Colonic mucosa (tissue), 4 donors: ENCODE data around the gene CAPN5. TPM values are rescaled to one million over a fixed set of nuclear protein-coding genes. Genes with fewer than 3 reads are reported as not detected.

Experiments
- DNase-seq: peaks from one replicate; pipeline ENCODE4 v3.0.0-alpha.2; 2020
- H3K27ac ChIP-seq: fragments of 200-600 bp; one replicate; pipeline ENCODE4 v1.8.0; 2021
- H3K27me3 ChIP-seq: fragments of 200-600 bp; one replicate; pipeline ENCODE4 v1.8.0; 2021
- H3K36me3 ChIP-seq: fragments of 200-600 bp; one replicate; pipeline ENCODE4 v1.8.0; 2021
- H3K4me1 ChIP-seq: fragments of 200-600 bp; one replicate; pipeline ENCODE4 v1.8.0; 2021; ENCODE audit warnings: mild to moderate bottlenecking
- H3K4me3 ChIP-seq: fragments of 200-600 bp; one replicate; pipeline ENCODE4 v1.8.0; 2021
- H3K9ac ChIP-seq, 2 donors: one replicate each; pipeline ENCODE4 v1.7.0; 2013; ENCODE audit warnings: control low read depth in 2 of 2, low read depth in 2 of 2, low read length in 2 of 2
- H3K9me3 ChIP-seq: fragments of 200-600 bp; one replicate; pipeline ENCODE4 v1.8.0; 2021
- intact Hi-C: fragments of 100-400 bp; cut with DNase I; formaldehyde crosslinking; loops from one replicate; pipeline ENCODE4 v1.14.1; 2022
- total RNA-seq, 2 donors: library from RNA; stranded (reverse); fragmentation: NEBNext Ultra II Directional in 1 of 2; extraction: Animal tissue kit (Norgen Biotek cat#: 25700) in 1 of 2; gene quantifications; one replicate each; pipeline ENCODE4 v1.2.1, GENCODE V29; 2021
- TF ChIP-seq, protein P1 (sequence below): fragments of 200-600 bp; IDR thresholded peaks from one replicate; pipeline ENCODE4 v1.8.0; 2022; ENCODE audit warnings: antibody characterized with exemption, mild to moderate bottlenecking
- donor health status: healthy.
- donor health status: DM: no; HTN: no; CAD: no.
- donor health status: DM: no; HTN: no; CAD: no.

The CAPN5 gene
- total RNA-seq, 2 donors from 2014 or later = 258 to 267 TPM

DNA sequence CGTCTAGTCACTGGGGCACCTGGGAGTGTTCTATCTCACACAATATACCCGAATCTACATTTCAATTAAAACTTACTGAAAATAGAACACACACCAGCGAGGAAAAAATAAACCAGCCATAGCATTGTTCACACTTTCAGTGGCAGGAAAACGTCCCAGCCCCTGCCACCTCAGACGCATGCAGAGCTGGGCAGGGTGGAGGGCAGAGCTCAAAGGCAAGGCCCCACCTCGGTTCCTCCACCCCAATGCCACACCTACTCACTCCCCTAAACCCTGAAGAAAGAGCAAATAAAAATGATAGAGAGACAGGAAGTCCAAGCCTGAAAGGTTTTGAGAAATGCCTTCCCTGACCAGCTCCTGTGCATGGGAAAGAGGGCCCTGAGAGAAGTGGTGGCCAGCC is 17.7 kb upstream of the CAPN5 start:
- Histone ChIP-seq H3K36me3 (no peaks in the 10 kb centered on the region), H3K27me3 (no peaks in the 10 kb centered on the region), H3K4me3 (no peak overlapping the region), H3K9me3 (no peaks in the 10 kb centered on the region), H3K9ac (peak overlapping the region; percentile 43 to 84), H3K4me1 (peaks cover 4% of the 10 kb centered on the region), H3K27ac (peak overlapping the region; percentile 81)
- intact Hi-C loops = loop anchor here (5.0 to 10.0 kb wide), 2 partner anchors 138 to 314 kb away; no protein-coding TSS in a partner anchor
- TF ChIP-seq, protein P1, sequence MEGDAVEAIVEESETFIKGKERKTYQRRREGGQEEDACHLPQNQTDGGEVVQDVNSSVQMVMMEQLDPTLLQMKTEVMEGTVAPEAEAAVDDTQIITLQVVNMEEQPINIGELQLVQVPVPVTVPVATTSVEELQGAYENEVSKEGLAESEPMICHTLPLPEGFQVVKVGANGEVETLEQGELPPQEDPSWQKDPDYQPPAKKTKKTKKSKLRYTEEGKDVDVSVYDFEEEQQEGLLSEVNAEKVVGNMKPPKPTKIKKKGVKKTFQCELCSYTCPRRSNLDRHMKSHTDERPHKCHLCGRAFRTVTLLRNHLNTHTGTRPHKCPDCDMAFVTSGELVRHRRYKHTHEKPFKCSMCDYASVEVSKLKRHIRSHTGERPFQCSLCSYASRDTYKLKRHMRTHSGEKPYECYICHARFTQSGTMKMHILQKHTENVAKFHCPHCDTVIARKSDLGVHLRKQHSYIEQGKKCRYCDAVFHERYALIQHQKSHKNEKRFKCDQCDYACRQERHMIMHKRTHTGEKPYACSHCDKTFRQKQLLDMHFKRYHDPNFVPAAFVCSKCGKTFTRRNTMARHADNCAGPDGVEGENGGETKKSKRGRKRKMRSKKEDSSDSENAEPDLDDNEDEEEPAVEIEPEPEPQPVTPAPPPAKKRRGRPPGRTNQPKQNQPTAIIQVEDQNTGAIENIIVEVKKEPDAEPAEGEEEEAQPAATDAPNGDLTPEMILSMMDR = no peak
- DNase-seq = peak; percentile 87

DNA sequence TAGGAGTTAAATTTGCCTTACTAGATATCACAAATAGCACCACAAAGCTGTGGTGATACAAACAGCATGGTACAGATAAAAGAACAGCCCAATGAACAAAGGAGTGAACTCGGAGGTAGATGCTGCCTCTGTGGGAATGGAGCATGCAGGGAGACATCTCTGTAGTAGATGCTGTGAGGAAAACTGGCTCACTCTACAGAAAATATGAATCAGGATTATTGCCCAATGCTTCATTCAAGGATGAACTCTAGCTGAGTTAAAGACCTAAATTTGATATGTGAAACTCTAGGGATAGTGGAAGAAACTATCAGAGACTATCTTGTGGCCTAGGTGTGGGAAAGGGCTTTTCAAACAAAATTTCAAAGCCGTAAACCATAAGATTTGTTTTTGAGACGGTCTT is 15.3 kb upstream of the CAPN5 start:
- H3K27ac ChIP-seq = no peak overlapping the region
- no peaks in the 10 kb centered on the region for H3K36me3 ChIP-seq
- no peaks in the 10 kb centered on the region for H3K9me3 ChIP-seq
- no peak for DNase-seq
- intact Hi-C loops = no loop called here
- no peak overlapping the region for H3K4me3 ChIP-seq
- no peak overlapping the region for H3K9ac ChIP-seq
- H3K4me1 ChIP-seq = peaks cover 4% of the 10 kb centered on the region
- no peaks in the 10 kb centered on the region for H3K27me3 ChIP-seq
- TF ChIP-seq, protein P1 = no peak

DNA sequence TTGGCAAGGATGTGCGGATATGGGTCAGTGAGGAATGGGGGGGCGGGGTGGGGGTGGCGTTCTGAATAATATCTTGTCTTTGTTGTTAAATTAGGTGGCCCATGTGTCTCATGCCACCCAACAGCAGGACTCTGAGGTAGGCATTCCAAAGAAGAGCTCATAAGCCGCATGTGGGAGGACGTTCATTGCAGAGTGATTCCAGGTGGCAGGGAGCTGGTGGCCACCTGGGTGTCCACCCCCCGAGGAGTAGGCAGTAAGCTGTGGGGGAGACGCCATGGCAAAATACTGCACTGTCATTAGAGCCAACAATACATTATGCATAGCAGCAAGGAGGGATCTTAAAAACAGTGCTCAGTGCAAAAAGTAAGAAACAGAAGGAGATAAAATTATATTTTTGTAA is 14.3 kb upstream of the CAPN5 start:
- intact Hi-C loops = no loop called here

DNA sequence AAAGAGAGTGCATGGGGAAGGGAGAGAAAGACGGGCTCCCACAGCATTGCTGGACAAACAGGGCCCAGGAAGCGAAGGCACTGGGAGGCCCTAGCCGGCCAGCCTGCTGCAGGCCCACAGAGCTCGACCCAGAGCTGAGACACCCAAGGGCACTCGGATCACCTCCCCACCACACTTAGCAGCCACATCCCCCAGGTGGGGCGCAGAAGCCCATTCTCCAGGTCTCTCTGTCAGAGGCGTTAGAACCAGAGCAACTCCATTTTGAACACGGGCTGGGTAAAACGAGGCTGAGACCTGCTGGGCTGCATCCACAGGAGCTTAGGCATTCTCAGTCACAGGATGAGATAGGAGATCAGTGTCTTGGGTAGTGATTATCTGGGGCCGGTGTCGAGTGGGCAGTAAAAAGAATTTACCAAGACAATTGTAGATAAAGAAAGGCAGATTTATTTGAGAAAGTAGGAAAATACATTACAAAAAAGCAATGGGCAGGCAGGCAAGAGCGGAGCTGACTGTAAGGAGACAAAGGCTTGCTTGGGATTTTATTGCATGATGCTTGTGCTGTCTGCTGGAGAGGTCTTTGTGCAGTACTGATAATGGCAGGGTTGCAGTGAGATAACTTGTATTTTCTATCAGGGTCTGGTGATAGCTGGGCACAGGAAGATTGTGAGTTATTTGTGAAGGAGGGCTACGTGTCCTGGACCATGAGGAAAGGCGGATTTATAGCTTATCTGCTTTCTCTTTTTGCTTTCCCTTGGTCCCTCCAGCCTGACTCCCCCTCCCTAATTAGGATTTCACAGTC is 13.4 kb upstream of the CAPN5 start:
- H3K27me3 ChIP-seq = no peaks in the 10 kb centered on the region
- no peaks in the 10 kb centered on the region for H3K36me3 ChIP-seq
- no peak overlapping the region for H3K27ac ChIP-seq
- H3K4me1 ChIP-seq = peaks cover 2% of the 10 kb centered on the region
- no peak for DNase-seq
- intact Hi-C loops = no loop called here
- no peaks in the 10 kb centered on the region for H3K9me3 ChIP-seq
- H3K4me3 ChIP-seq = no peak overlapping the region
- no peak overlapping the region for H3K9ac ChIP-seq
- TF ChIP-seq, protein P1 = no peak

More for the DNA sequence above, 14.3 kb upstream of the CAPN5 start:
- Histone ChIP-seq H3K9ac (no peak overlapping the region), H3K36me3 (no peaks in the 10 kb centered on the region), H3K4me3 (no peak overlapping the region), H3K4me1 (peaks cover 4% of the 10 kb centered on the region), H3K9me3 (no peaks in the 10 kb centered on the region), H3K27me3 (no peaks in the 10 kb centered on the region), H3K27ac (no peak overlapping the region)
- no peak for DNase-seq
- TF ChIP-seq, protein P1 = no peak

DNA sequence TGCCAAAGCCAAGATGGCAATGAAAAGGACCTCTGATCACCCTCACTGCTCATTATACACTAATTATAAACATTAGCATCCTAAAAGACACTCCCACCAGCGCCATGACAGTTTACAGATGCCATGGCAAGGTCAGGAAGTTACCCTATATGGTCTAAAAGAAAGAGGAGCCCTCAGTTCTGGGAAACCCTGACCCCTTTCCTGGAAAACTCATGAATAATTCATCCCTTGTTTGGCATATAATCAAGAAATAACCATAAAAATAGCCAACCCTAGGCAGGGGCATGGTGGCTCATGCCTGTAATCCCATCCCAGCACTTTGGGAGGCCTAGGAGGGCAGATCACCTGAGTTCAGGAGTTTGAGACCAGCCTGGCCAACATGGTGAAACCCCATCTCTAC is 12.7 kb upstream of the CAPN5 start:
- intact Hi-C loops = no loop called here
- Histone ChIP-seq H3K4me1 (no peaks in the 10 kb centered on the region), H3K27ac (no peak overlapping the region), H3K9me3 (no peaks in the 10 kb centered on the region), H3K27me3 (no peaks in the 10 kb centered on the region), H3K36me3 (no peaks in the 10 kb centered on the region), H3K4me3 (no peak overlapping the region), H3K9ac (no peak overlapping the region)
- no peak for DNase-seq
- TF ChIP-seq, protein P1 = no peak
